Mucosa of descending colon (tissue), 3 donors: Measurements from ENCODE around the gene FMN1. TPM values are rescaled to one million over a fixed set of nuclear protein-coding genes. Genes with fewer than 3 reads are reported as not detected.
"Not testable (repeated sequence)": the region's sequence is repeated elsewhere in the genome, so short reads cannot be mapped to it uniquely, and the experiment has no call there.

Experiments used
- ATAC-seq: fragments of 200-7000 bp; cut with Tn5 transposase; one replicate; pipeline ENCODE4 v1.9.1; 2020; ENCODE audit warnings: mild to moderate bottlenecking, moderate library complexity
- DNase-seq, 3 donors: peaks; one replicate each; pipeline ENCODE4 v3.0.0-alpha.2; 2020
- H3K36me3 ChIP-seq: fragments of 200-600 bp; one replicate; pipeline ENCODE4 v1.8.0; 2021; ENCODE audit warnings: low read depth, mild to moderate bottlenecking
- H3K4me1 ChIP-seq: fragments of 200-600 bp; one replicate; pipeline ENCODE4 v1.8.0; 2021; ENCODE audit warnings: low read depth, mild to moderate bottlenecking
- H3K4me3 ChIP-seq: fragments of 200-600 bp; one replicate; pipeline ENCODE4 v1.8.0; 2021; ENCODE audit warnings: mild to moderate bottlenecking
- H3K9me3 ChIP-seq: fragments of 200-600 bp; one replicate; pipeline ENCODE4 v1.8.0; 2021; ENCODE audit warnings: mild to moderate bottlenecking
- intact Hi-C, 2 donors: fragments of 100-400 bp; cut with DNase I in 1 of 2; cut with micrococcal nuclease in 1 of 2; formaldehyde crosslinking; loops; one replicate each; pipeline versions ENCODE4 v1.11.0 to v1.11.1; 2022; cut with DNase I, micrococcal nuclease
- total RNA-seq, 3 donors: library from RNA; stranded (reverse); fragmentation: NEBNext Ultra II Directional in 2 of 3; extraction: Animal tissue kit (Norgen Biotek cat#: 25700) in 2 of 3; gene quantifications; one replicate each; pipeline versions ENCODE4 v1.2.1 to v1.2.4, GENCODE V29; 2021 to 2023
- TF ChIP-seq, protein P1 (sequence below): fragments of 200-600 bp; IDR thresholded peaks from one replicate; pipeline ENCODE4 v1.8.0; 2022; ENCODE audit warnings: antibody characterized with exemption, mild to moderate bottlenecking
- donor health status: DM: no; HTN: no; CAD: no; lungs with moderate emphysema.
- donor health status: DM: no; HTN: no; CAD: no.
- donor health status: DM: no; HTN: yes; CAD: no.

The FMN1 gene
- total RNA-seq, 3 donors from 2014 or later, result 30.8 to 65.1 (median 43.4) TPM

DNA sequence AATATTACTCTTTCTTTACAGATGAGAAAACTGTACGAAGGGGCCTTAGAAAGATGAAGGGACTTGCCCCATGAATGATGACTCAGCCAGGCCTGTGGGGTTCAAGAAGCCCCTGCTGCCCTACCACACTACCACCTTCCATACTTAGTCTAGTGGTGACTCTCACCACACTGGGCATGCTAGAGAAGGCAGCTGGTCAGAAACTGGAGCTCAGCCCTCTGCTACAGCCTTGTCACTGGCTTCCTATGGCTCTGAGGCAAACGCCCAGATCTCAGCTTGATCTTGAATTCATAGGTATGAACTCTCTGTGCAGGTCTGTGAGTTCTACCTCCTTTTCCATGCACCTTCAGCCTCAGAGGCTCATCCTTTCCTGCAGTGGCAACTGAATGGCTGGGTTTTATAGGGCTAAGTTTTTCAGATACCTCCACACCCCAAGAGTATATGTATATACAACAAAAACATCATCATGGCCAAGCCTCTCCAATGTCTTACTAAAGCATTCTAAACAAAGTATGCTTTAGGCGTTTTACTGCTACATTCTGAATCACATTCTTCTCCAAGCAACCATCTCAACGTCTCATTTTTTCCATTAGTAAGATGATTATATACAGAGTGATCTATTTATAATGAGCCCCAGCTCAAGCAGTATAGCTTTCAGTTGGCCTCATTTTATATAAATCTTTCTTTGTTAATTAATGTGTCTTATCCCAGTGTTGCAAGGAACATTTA is 242.6 kb downstream of the FMN1 start:
- ATAC-seq (no peak), DNase-seq (no peak)
- TF ChIP-seq, protein P1, sequence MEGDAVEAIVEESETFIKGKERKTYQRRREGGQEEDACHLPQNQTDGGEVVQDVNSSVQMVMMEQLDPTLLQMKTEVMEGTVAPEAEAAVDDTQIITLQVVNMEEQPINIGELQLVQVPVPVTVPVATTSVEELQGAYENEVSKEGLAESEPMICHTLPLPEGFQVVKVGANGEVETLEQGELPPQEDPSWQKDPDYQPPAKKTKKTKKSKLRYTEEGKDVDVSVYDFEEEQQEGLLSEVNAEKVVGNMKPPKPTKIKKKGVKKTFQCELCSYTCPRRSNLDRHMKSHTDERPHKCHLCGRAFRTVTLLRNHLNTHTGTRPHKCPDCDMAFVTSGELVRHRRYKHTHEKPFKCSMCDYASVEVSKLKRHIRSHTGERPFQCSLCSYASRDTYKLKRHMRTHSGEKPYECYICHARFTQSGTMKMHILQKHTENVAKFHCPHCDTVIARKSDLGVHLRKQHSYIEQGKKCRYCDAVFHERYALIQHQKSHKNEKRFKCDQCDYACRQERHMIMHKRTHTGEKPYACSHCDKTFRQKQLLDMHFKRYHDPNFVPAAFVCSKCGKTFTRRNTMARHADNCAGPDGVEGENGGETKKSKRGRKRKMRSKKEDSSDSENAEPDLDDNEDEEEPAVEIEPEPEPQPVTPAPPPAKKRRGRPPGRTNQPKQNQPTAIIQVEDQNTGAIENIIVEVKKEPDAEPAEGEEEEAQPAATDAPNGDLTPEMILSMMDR, result no peak
- H3K4me3 ChIP-seq, result no peak overlapping the region
- no peaks in the 10 kb centered on the region for H3K36me3 ChIP-seq
- intact Hi-C loops, result no loop called here
- H3K9me3 ChIP-seq, result no peaks in the 10 kb centered on the region
- H3K4me1 ChIP-seq, result no peaks in the 10 kb centered on the region

DNA sequence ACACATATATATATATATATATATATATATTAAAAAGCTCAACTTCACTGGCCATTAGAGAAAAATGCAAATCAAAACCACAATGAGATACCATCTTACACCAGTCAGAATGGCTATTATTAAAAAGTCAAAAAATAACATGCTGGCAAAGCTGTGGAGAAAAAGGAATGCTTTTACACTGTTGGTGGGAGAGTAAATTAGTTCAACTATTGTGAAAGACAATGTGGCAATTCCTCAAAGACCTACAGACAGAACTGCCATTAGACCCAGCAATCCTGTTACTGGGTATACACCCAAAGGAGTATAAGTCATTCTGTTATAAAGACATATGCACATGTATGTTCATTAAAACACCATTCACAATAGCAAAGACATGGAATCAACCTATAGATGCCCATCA is 244.5 kb downstream of the FMN1 start:
- H3K4me1 ChIP-seq, H3K4me3 ChIP-seq, intact Hi-C loops, ATAC-seq, DNase-seq, H3K36me3 ChIP-seq, H3K9me3 ChIP-seq: not testable (repeated sequence)

DNA sequence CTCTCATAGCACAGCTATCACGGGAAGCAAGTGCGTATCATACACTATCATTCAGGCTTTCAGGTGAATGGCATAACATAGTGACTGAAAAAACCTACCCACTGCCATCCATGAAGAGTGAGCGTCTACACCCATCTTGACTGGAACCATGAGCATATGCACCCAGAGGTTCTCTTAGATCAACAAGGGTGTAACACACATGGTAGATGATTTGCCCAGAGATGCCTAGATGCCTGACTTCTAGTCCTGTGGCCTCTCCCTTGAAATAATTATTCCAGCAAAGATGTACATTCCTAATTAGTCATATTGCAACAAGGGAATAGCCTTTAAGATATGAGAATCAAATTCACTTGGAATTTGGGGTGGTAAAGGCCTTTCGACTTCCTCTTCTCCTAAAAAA is 248.3 kb downstream of the FMN1 start:
- no peak for DNase-seq
- intact Hi-C loops, result loop anchor here in 1 of 2 donors (10.0 kb wide), 1 partner anchor 101 kb away; no protein-coding TSS in a partner anchor

DNA sequence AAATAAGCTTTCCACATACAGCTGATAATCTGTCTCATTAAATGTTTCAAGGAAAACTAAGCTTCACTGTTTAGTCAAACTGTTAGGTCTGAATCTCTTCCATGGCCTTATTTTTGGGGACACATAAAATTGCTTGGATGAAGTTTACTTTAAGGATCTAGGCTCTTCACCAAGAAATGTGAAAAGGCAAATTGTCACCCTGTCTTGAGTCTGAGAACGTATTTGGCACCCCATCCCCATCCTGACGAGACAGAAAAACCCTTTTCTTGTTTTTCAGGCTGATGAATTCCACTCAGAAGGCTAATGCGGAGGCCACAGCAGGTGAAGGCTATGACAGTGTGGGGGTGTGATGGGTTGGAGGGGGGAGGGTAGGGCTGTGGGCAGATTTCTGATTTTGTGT is 250.1 kb downstream of the FMN1 start:
- no peaks in the 10 kb centered on the region for H3K9me3 ChIP-seq
- H3K4me1 ChIP-seq, result no peaks in the 10 kb centered on the region
- TF ChIP-seq, protein P1, result no peak
- DNase-seq (no peak), ATAC-seq (no peak)
- H3K4me3 ChIP-seq, result no peak overlapping the region
- intact Hi-C loops, result loop anchor here in 1 of 2 donors (10.0 kb wide), 1 partner anchor 100 kb away; no protein-coding TSS in a partner anchor
- H3K36me3 ChIP-seq, result no peaks in the 10 kb centered on the region

More for the DNA sequence above, 248.3 kb downstream of the FMN1 start:
- TF ChIP-seq, protein P1, result no peak
- no peak for ATAC-seq
- Histone ChIP-seq H3K4me3 (no peak overlapping the region), H3K36me3 (no peaks in the 10 kb centered on the region), H3K4me1 (no peaks in the 10 kb centered on the region), H3K9me3 (no peaks in the 10 kb centered on the region)

DNA sequence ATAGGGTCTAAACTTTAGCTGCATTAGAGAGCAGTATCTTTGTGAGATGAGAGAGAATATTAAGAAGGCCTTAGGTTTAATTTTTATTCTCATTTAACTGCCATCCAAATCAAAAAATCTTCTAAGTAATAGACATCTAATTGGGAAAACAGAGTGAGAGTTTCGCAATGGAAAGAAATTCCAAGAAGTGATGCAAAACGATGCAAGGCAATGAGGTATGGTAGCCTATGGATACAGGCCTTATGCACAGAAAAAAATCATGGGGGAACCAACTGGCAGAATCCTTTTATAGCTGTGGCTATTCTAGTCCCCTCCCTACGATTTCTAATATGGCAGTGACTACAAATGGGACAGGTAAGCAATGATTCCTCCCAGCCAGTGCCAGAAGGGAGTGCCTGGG is 250.8 kb downstream of the FMN1 start:
- intact Hi-C loops, result loop anchor here in 1 of 2 donors (10.0 kb wide), 1 partner anchor 99 kb away; no protein-coding TSS in a partner anchor
- ATAC-seq, result no peak
- Histone ChIP-seq H3K4me3 (no peak overlapping the region), H3K9me3 (no peaks in the 10 kb centered on the region), H3K36me3 (no peaks in the 10 kb centered on the region), H3K4me1 (no peaks in the 10 kb centered on the region)
- DNase-seq, result no peak
- TF ChIP-seq, protein P1, result no peak

DNA sequence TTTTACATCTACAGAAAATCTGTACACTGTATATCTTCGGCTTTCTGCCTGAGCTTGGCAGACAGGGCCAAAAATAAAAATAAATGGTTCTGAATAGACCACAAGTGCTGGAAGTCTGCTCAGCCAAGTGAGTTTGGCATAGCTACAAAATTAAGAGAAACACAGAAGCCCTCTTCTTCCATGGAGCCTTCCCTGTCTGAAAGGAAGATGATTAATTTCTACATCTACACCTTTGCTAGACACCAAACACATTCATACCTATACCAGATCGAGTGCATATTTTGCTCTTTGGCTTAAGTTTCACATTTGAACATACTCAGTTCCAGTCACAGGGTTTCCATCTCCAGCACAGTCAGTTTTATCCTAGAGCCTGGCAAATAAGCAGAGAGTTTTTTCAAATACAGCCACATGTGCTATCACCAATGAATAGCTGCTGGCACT is 252.1 kb downstream of the FMN1 start:
- Histone ChIP-seq H3K4me3 (no peak overlapping the region), H3K36me3 (no peaks in the 10 kb centered on the region), H3K4me1 (no peaks in the 10 kb centered on the region), H3K9me3 (no peaks in the 10 kb centered on the region)
- ATAC-seq (no peak), DNase-seq (no peak)
- TF ChIP-seq, protein P1, result no peak
- intact Hi-C loops, result loop anchor here in 1 of 2 donors (10.0 kb wide), 1 partner anchor 98 kb away; no protein-coding TSS in a partner anchor
